SK-N-SH (cell line): Measurements from ENCODE around the gene ACO1. TPM values are rescaled to one million over a fixed set of nuclear protein-coding genes. Genes with fewer than 3 reads are reported as not detected.

Source experiments
- CTCF ChIA-PET: fragments of 300-600, 350-600 bp; formaldehyde crosslinking; extraction: SDS; loops from one replicate; lab custom pipeline; 2021; lab: Yijun Ruan, JAX
- POLR2A ChIA-PET: fragments of 350-600 bp; sonication (Branson Sonifier 250); formaldehyde crosslinking; extraction: SDS; loops from one replicate; lab custom pipeline; 2020; ENCODE audit warnings: antibody characterized with exemption, inconsistent platforms; lab: Yijun Ruan, JAX
- DNase-seq: peaks from one replicate; pipeline ENCODE4 v3.0.0; 2012
- H2AFZ ChIP-seq: fragments of 200-600 bp; sonication (generic); 2 replicates; pipeline ENCODE4 v1.8.1; 2016; ENCODE audit warnings: antibody characterized with exemption, mild to moderate bottlenecking, low read depth
- H3F3A ChIP-seq: fragments of 200-600 bp; sonication (generic); replicated peaks from 2 replicates; pipeline ENCODE3; 2016; ENCODE audit warnings: antibody characterized with exemption, mild to moderate bottlenecking; ENCODE audit not compliant: insufficient read depth
- H3K27ac ChIP-seq, 2 experiments: fragments of 200-500 bp in 1 of 2; fragments of 200-600 bp in 1 of 2; sonication (Bioruptor generic) in 1 of 2; sonication (generic), shearing (Covaris generic) in 1 of 2; 2 replicates each; pipeline versions ENCODE4 v1.5.1 to v1.6.1; 2014 to 2016; ENCODE audit warnings: low read depth in 2 of 2, inconsistent platforms in 1 of 2, low read length in 1 of 2, mild to moderate bottlenecking in 1 of 2, mixed read lengths in 1 of 2
- H3K27me3 ChIP-seq: fragments of 200-600 bp; sonication (generic), shearing (Covaris generic); 2 replicates; pipeline ENCODE4 v1.6.1; 2016; ENCODE audit warnings: mixed run types; ENCODE audit not compliant: insufficient read depth
- H3K36me3 ChIP-seq, 2 experiments: fragments of 200-500 bp in 1 of 2; fragments of 200-600 bp in 1 of 2; sonication (Bioruptor generic) in 1 of 2; sonication (generic) in 1 of 2; replicated peaks in 1 of 2; 2 replicates each; pipeline versions ENCODE3 to v1.5.1; 2014 to 2016; ENCODE audit warnings: low read length in 1 of 2, mild to moderate bottlenecking in 1 of 2; ENCODE audit not compliant: insufficient read depth in 2 of 2, control insufficient read depth in 1 of 2
- H3K4me1 ChIP-seq, 2 experiments: fragments of 200-500 bp in 1 of 2; fragments of 200-600 bp in 1 of 2; sonication (Bioruptor generic) in 1 of 2; sonication (generic), shearing (Covaris generic) in 1 of 2; 2 replicates each; pipeline versions ENCODE4 v1.5.1 to v1.6.1; 2014 to 2016; ENCODE audit warnings: low read depth in 1 of 2, low read length in 1 of 2, mixed run types in 1 of 2; ENCODE audit not compliant: insufficient read depth in 2 of 2, control insufficient read depth in 1 of 2
- H3K4me2 ChIP-seq: fragments of 200-600 bp; sonication (generic), shearing (Covaris generic); 2 replicates; pipeline ENCODE4 v1.6.1; 2017; ENCODE audit warnings: mixed run types
- H3K4me3 ChIP-seq, 2 experiments: fragments of 200-500 bp in 1 of 2; fragments of 200-600 bp in 1 of 2; sonication (Bioruptor generic) in 1 of 2; sonication (generic), shearing (Covaris generic) in 1 of 2; 2 replicates each; pipeline versions ENCODE4 v1.5.1 to v1.8.1; 2014 to 2016; ENCODE audit warnings: low read depth in 2 of 2, inconsistent platforms in 1 of 2, low read length in 1 of 2, mild to moderate bottlenecking in 1 of 2, mixed read lengths in 1 of 2, moderate library complexity in 1 of 2
- H3K79me2 ChIP-seq: fragments of 200-600 bp; sonication (generic); 2 replicates; pipeline ENCODE4 v1.8.1; 2017; ENCODE audit warnings: mild to moderate bottlenecking; ENCODE audit not compliant: insufficient read depth
- H3K9ac ChIP-seq: fragments of 200-600 bp; sonication (generic); 2 replicates; pipeline ENCODE4 v1.6.1; 2017; ENCODE audit warnings: mixed run types
- H3K9me2 ChIP-seq: fragments of 200-600 bp; sonication (generic); 2 replicates; pipeline ENCODE4 v1.6.1; 2017; ENCODE audit warnings: mixed run types
- H3K9me3 ChIP-seq: fragments of 200-600 bp; sonication (generic); 2 replicates; pipeline ENCODE4 v1.6.1; 2017; ENCODE audit warnings: mixed run types, mild to moderate bottlenecking, moderate library complexity
- H4K20me1 ChIP-seq: fragments of 200-600 bp; sonication (generic); 2 replicates; pipeline ENCODE4 v1.6.1; 2017; ENCODE audit warnings: mild to moderate bottlenecking, mixed run types; ENCODE audit not compliant: insufficient read depth
- EP300 ChIP-seq, 2 experiments: IDR thresholded peaks; 2 replicates each; pipeline versions ENCODE4 v1.4.0 to v1.6.1; 2012; ENCODE audit warnings: borderline replicate concordance in 1 of 2, low read depth in 1 of 2, low read length in 1 of 2
- FOSL2 ChIP-seq: IDR thresholded peaks from 2 replicates; pipeline ENCODE4 v1.4.0; 2012; ENCODE audit warnings: low read depth, mild to moderate bottlenecking, moderate library complexity, borderline replicate concordance
- FOXM1 ChIP-seq: IDR thresholded peaks from 2 replicates; pipeline ENCODE4 v1.4.0; 2012; ENCODE audit warnings: low read depth, mild to moderate bottlenecking
- GATA2 ChIP-seq: sonication (generic); formaldehyde crosslinking; IDR thresholded peaks from 2 replicates; pipeline ENCODE4 v1.5.0; 2020; ENCODE audit warnings: mild to moderate bottlenecking, missing genetic modification reagents
- JUND ChIP-seq: IDR thresholded peaks from 2 replicates; pipeline ENCODE4 v1.4.0; 2012
- RAD21 ChIP-seq: IDR thresholded peaks from 2 replicates; pipeline ENCODE4 v1.6.1; 2012; ENCODE audit warnings: mild to moderate bottlenecking, low read length
- RFX5 ChIP-seq: IDR thresholded peaks from 2 replicates; pipeline ENCODE4 v1.6.1; 2012; ENCODE audit warnings: mild to moderate bottlenecking, improper control_type of control experiment, low read length
- RXRA ChIP-seq: IDR thresholded peaks from 2 replicates; pipeline ENCODE4 v1.4.0; 2012; ENCODE audit warnings: low read depth, mild to moderate bottlenecking, borderline replicate concordance
- SIN3A ChIP-seq: IDR thresholded peaks from 2 replicates; pipeline ENCODE4 v1.6.1; 2012; ENCODE audit warnings: low read depth, mild to moderate bottlenecking, low read length, moderate library complexity, borderline replicate concordance
- SMC3 ChIP-seq: IDR thresholded peaks from 2 replicates; pipeline ENCODE4 v1.6.1; 2012; ENCODE audit warnings: low read depth, low read length, improper control_type of control experiment
- TAF1 ChIP-seq: IDR thresholded peaks from 2 replicates; pipeline ENCODE4 v1.6.1; 2012; ENCODE audit warnings: low read depth, mild to moderate bottlenecking, low read length, moderate library complexity, borderline replicate concordance
- TCF12 ChIP-seq: IDR thresholded peaks from 2 replicates; pipeline ENCODE4 v1.4.0; 2012
- YY1 ChIP-seq: IDR thresholded peaks from 2 replicates; pipeline ENCODE4 v1.4.0; 2012; ENCODE audit warnings: low read depth, mild to moderate bottlenecking
- WGBS: methylation state at CpG from one replicate; pipeline ENCODE4 v1.1.6; 2017; ENCODE audit warnings: low lambda C conversion rate; 5-methylcytosine and 5-hydroxymethylcytosine counted together
- polyA plus RNA-seq, 3 experiments: library from polyadenylated mRNA; depleted of rRNA; stranded (reverse); fragments of >200 nt; gene quantifications; 2 replicates each; pipeline ENCODE4 v1.2.3, GENCODE V29; 2012
- TF ChIP-seq, protein P1 (sequence below): IDR thresholded peaks from 2 replicates; pipeline ENCODE4 v1.4.0; 2012; ENCODE audit warnings: low read depth, borderline replicate concordance

ACO1 gene
- polyA plus RNA-seq, 1 of the 3 experiments (the other 2 are of a cell fraction) = 25.4 TPM

- no peak overlapping the region for H3K4me2 ChIP-seq
- no peak overlapping the region for H2AFZ ChIP-seq
- no peak for TF ChIP-seq FOSL2
- TF ChIP-seq RAD21 = no peak
- TF ChIP-seq SMC3 = no peak
- no peak for TF ChIP-seq FOXM1
- no peak for TF ChIP-seq RFX5
- no peak for TF ChIP-seq RXRA
- TF ChIP-seq TAF1 = no peak
- TF ChIP-seq, protein P1, sequence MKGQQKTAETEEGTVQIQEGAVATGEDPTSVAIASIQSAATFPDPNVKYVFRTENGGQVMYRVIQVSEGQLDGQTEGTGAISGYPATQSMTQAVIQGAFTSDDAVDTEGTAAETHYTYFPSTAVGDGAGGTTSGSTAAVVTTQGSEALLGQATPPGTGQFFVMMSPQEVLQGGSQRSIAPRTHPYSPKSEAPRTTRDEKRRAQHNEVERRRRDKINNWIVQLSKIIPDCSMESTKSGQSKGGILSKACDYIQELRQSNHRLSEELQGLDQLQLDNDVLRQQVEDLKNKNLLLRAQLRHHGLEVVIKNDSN = no peak
- no peaks in the 10 kb centered on the region; the same call in 1 of the 2 replicates for H4K20me1 ChIP-seq
- 90% methylated on average over 5 of the region's 5 CpGs for WGBS
- H3K4me1 ChIP-seq = peaks cover 2 to 3% of the 10 kb centered on the region in 2 experiments; a peak in 1 of 4 replicates
- H3K27me3 ChIP-seq = no peaks in the 10 kb centered on the region
- DNase-seq = no peak
- H3K9ac ChIP-seq = no peak overlapping the region
- H3K9me3 ChIP-seq = no peaks in the 10 kb centered on the region
- H3K79me2 ChIP-seq = peaks cover 22% of the 10 kb centered on the region; the same call in 1 of the 2 replicates
- no peak overlapping the region for H3K27ac ChIP-seq
- no peak overlapping the region for H3K4me3 ChIP-seq
- ChIA-PET POLR2A (no interaction called here), CTCF (interaction anchor here (6.6 kb wide), 1 partner anchor 20 kb away, joined by 47 read pairs; no protein-coding TSS in a partner anchor)
- H3K36me3 ChIP-seq = no peaks in the 10 kb centered on the region
- H3F3A ChIP-seq = no peaks in the 10 kb centered on the region
- H3K9me2 ChIP-seq = no peaks in the 10 kb centered on the region
Measured at GRCh38 chr9:32399110-32399815, 14.8 kb downstream of the ACO1 start.

DNA sequence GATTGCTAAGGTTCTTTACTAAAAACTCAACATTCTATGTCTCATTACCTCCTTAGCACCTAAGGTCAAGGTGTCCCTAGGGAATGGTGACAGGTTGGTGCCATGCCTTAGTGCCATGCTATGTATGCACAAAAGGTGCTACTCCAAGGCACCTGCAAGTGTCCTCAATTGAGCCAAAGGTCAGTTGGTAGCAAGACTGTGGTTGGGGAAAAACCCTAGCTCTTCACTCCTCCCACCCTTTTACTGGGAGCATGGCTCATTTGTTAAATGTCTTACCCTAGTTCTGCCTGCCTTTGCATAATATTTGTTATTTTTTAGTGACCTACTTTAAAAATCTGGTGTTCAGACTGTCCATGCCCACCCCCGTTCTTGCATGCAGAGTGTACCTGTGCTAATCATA is 17.0 kb downstream of the ACO1 start:
- no peak overlapping the region for H2AFZ ChIP-seq
- no peak for TF ChIP-seq GATA2 (CRISPR knock-in tag)
- TF ChIP-seq RXRA = no peak
- no peak for TF ChIP-seq TCF12
- TF ChIP-seq YY1 = no peak
- TF ChIP-seq EP300 (IDR thresholded peaks at IDR 0.05; ENCODE audit: borderline replicate concordance in 1 of 2, low read depth in 1 of 2, low read length in 1 of 2) = no peak
- TF ChIP-seq SIN3A = no peak
- TF ChIP-seq FOSL2 = no peak
- no peak for TF ChIP-seq RFX5
- no peak for TF ChIP-seq JUND
- POLR2A ChIA-PET = no interaction called here
- no peak for DNase-seq
- no peaks in the 10 kb centered on the region for H3K4me1 ChIP-seq
- no peaks in the 10 kb centered on the region; the same call in 1 of the 2 replicates for H4K20me1 ChIP-seq
- H3K4me3 ChIP-seq = no peak overlapping the region
- no peak overlapping the region for H3K4me2 ChIP-seq
- H3K27ac ChIP-seq = no peak overlapping the region
- no peaks in the 10 kb centered on the region for H3F3A ChIP-seq
- no peaks in the 10 kb centered on the region for H3K9me2 ChIP-seq
- no peaks in the 10 kb centered on the region for H3K27me3 ChIP-seq
- CTCF ChIA-PET = interaction anchor here (1.0 kb wide), 1 partner anchor 23 kb away, joined by 9 read pairs; no protein-coding TSS in a partner anchor
- H3K79me2 ChIP-seq = peaks cover 20% of the 10 kb centered on the region; the same call in 1 of the 2 replicates
- peaks cover 4 to 13% of the 10 kb centered on the region in 2 experiments for H3K36me3 ChIP-seq
- no peak overlapping the region for H3K9ac ChIP-seq
- WGBS = 94% methylated on average over 1 of the region's 1 CpG
- H3K9me3 ChIP-seq = peaks cover 6% of the 10 kb centered on the region; the same call in 1 of the 2 replicates
